NCI-H510A treated with DMSO at 0.1 percent for 48 hours (cell line): ENCODE measurements around the gene ADAMTS2.

ENCODE experiments used
- DNase-seq: peaks from one replicate; lab custom pipeline; 2025; lab: John Stamatoyannopoulos, UW

ADAMTS2 gene

DNA sequence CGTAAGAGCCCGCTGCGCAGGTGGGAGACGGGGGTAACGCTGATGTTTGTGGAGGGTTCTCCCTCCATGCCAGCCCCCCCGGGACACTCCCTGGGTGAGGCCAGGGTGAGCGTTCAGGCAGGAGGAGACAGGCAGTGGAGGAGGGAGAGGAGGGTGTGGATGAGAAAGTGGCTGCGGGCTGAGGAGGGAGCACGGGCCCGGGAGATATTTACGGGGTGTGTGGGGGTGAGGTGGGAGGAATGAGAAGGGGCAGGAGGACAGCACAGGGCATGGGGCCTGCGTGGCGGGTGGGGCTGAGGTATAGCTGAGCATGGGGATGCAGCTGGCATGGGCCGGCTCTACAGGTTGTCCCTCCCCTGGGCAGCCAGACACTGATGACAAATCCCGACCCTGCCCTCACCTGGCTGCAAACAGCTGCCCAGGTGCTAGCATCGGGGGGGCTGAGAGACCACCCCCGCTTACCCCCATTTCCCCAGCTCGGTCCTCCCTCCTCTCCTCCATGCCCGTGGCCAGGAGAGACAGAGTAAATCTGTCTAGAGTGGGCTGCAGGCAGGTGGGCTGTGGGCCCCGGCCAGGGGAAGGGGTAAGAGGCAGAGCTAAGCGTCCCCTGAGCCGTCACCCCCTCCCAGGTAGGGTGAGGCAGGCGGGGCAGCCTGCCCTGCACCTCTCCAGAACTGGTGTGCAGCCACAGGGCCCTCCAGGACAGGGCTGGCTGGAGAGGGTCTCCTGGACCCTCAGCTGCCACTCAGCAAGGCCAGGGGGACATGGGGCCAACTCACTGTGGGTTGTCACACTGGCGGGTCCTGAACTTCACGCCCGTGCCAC, 205.9 kb downstream of the ADAMTS2 start:
- DNase-seq, result no peak

DNA sequence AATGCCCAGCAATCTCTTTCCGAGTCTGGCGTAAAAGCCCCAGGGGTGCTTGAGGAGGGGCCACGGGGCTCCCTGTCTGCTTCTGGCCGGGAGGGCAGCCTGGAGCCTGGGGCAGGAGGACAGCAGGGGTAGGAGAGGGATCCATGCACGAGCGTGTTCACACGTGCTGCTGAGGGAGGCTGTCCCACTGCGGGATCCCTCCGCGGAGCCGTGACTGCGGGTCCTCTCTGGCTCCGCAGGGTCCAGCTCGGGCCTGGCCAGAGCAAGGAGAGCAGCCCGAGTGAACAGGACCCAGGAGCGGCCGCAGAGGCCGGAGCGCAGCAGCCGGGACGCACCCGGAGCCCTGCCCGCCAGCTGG, 206.7 kb downstream of the ADAMTS2 start:
- DNase-seq, result no peak

DNA sequence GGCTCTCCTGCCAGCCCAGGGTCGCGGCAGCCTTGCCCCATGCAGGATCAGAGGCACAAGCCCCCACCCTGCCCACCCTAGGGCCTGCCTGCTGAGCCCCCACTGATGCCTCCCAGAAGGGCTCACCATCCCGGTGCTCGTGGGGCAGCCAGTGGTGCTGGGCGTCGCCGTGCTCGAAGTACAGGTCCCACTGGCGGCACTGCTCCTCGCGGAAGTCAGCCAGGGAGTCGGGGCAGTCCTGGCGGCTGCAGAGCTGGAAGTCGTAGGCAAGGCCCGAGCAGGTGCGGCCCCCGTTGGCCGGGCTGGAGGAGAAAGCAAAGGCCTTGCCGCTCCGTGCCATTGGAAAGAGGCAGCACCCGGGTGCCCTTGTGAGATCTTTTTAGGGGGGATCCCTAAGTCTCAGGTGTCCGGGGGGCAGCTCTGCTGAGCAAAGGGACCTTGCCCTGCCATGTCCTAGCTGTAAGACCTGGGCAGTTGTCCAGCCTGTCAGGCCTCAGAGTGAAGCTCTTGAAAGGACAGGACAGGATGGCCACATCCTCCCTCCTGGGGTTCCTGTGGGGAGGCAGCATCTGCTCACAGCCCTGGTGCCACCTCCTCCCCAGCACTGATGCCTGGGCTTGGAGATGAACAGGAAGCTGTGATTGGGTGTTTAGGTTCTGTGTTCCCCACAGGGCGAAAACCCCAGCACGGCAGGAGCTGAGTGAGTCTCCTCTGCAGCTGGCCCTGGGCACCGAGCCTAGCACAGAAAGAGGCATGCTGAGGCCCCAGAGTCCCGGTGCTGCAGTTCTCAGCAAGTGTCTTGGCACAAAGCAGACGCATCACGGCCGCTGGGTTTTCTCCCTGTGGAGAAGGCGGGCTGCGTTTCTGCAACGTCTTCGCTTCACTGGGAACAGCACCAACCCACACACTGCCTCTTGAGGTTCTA, 207.4 kb downstream of the ADAMTS2 start:
- no peak for DNase-seq

DNA sequence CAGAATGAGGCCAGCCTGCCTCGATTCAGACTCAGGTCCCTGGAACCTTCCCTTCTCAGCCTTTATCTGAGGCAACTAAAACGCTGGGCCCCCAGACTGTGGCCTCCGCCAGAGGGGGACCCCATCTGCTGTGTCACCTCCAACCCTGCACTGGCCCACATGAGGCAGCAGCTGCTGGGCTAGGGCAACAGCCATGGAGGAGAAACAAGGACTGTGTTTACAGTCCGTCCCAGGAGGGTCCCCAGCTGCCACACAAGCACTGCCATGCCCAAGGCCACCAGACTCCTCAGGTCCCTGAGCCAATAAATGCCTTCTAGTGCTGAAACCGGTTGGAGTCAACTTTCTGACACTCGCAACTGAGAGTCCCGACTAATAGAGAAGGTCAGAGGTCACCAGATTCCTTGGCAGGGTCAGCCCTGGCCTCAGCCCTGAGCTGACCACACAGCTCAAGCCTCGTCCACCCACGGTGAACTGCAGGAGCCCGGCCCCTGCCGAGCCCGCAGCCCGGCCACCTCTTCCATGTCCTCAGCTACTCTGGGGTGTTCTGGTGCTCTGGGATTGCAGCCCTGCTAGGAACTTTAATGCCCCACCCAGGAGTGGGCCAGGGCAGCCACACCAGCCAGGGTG, 208.1 kb downstream of the ADAMTS2 start:
- DNase-seq, result no peak

DNA sequence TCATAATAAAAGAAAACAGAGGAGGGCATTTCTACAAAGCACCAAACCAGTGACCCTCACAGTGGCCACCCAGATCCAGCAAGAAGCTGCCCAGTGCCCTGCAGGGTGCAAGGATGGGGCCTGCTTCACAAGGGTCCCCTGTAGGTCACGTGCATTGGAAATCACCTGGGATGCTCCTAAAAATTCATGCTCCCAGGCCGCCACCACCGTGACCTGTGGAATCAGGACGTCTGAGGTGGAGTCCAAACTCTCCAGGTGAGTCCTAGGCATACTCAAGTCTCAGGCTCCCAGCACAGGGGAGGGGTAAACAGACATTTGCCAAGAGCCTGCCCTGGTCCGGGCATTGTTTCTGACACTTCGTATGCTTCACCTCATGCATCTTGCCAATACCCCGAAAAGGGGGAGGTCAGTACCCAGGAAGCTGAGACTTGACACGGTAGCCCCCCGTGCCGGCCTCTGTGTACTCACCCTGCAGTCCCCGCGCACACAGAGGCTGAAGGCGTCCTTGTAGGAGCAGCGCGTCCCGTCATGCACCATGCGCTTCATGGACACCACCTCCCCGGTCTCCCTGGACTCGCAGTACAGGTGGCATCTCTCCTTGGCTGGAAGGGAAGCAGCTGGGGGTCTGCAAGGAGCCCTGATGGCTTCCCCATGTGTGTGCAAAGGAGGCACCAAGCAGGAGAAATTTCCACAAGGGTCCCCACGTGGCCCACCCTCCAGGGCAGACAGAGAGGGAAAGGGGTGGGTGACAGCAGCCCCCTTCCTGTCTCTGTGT, 209.6 kb downstream of the ADAMTS2 start:
- no peak for DNase-seq

DNA sequence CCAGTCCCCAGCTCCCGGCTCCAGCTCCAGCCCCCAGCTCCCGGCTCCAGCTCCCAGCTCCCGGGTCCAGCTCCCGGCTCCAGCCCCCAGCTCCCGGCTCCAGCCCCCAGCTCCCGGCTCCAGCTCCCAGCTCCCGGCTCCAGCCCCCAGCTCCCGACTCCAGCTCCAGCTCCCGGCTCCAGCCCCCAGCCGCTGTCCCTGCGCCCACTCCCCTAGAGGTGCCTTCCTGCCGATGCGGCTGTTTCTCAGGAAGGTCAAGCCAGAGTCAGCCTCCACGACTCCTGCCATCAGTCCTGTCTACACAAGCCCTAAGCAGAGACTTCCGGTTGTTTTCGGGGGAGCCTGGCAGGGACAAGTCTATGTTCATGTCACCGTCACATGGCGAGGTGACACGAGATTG, 210.3 kb downstream of the ADAMTS2 start:
- DNase-seq, result no peak

DNA sequence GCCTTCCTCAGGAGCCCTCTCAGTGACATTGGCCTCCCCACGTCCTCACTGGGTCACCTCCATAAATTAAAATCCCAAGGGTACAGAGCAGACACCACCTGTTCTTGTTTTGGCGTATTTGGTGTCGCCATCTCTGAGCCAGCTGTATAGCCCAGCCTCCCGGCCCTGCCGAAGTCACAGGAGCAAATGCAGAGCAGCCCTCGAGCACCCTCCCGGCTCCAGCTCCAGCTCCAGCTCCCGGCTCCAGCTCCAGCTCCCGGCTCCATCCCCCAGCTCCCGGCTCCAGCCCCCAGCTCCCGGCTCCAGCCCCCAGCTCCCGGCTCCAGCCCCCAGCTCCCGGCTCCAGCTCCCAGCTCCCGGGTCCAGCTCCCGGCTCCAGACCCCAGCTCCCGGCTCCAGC, 210.8 kb downstream of the ADAMTS2 start:
- no peak for DNase-seq

DNA sequence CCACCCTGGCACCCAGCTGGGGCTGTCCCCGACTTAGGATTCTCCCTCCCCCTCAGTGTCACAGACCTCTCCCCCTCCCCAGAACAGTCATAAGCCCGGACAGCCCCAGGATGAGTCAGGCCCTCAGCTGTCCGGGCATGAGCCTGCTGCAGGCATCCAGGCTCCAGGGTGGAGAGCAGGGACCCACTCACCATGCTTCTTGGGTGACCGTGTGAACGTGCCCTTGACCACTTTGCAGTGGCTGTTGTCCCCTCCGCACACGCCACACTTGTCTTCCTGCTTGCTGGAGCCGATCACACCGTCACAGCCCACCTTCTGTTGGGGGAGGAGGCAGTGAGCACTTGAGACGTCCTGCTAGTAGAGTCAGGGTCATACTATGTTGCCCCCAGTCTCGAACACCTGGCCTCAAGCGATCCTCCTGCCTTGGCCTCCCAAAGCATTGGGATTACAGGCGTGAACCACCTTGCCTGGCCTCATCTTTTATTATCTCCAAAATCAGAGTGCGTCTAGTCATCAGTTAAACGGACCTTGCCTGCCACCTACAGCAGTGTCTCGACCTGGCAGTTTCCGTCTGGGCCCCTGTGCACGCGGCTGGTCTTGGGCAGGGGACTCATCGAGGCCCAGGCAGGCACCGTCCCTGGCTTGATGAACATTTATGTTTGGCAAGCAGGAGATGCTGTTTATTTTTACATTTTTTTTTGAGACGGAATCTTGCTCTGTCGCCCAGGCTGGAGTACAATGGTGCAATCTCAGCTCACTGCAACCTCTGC, 212.5 kb downstream of the ADAMTS2 start:
- no peak for DNase-seq

DNA sequence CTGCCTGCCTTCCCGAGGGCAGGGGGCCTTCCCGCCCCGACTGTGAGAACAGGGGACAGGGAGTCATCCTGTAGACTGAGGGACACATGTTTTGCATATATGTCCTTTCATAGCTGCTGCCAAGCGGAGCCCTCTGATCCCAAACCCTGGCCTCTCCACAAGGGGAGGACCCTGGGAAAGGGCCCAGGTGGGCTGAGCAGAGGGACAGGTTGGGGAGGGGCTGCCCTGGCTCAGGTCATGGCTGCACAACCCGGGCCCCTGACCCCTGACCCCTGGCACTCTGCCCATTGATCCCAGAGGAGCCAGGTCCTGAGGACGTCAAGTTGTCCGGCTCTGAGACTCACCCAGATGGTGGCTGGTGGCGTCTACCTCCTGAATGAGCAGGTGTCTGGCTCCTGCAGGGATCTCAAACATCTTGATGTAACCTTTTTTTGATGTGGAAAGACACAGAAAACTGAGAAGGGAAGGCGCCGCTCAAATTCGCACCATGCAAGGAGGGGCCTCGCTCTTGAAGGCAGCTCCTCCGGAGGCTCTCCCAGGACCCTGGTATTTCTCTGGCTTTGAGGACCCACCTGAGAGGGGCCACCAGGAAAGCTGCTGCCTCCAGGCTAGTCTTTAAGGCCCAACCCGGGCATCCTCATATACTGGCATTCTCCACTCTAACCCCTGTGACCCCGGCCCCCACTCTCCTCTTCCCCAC, 213.2 kb downstream of the ADAMTS2 start:
- no peak for DNase-seq

DNA sequence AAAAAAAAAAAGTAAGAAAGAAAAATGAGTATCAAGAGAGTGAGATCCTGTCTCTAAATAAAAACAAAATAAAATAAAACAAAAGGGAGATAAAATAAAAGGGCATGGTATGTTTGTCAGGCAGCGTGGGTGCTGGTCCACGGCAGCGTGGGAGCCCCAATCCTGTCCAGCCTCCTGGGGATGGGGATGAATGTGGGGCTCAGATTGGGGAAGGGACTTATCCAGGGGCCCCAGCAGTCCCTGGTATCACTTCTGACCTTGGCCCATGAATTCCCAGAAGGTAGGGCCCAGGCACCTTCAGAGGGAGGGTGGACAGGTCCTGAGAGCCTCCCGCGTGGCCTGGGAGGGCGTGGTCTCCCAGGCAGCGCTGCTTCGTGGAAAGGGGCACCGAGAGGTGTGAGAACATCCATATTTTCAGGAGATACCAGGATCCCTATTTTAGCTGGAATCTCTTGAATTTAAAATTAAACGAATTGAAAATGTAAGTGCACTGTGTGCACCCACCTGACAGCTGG, 213.9 kb downstream of the ADAMTS2 start:
- DNase-seq, result no peak

DNA sequence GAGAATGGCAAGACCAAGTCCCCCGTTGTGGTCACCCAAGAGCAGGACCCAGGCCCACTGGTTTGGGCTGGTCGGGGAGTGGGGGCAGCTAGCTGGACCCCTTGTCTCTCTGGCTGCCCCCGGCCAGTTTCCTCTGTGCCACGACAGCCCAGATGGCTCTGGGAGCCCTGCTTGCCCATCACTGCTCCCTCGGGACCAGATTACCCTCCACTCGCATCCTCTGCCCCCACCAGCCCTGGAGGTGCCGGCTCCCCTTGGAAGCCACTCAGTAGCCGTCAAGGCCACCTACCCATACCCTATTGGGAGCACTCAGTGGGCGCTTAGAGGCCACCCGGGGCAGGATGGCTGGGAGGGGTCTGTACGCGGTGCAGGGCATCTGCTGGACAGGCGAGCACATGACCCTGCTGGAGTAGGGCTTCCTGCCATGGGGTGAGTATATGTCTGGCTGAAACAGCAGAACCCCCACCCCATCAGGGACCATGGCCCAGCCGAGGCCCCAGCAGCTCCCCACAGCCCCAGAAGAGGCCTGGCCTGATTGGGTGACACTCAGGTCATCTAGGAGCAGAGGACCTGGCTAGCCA, 215.1 kb downstream of the ADAMTS2 start:
- DNase-seq, result no peak

DNA sequence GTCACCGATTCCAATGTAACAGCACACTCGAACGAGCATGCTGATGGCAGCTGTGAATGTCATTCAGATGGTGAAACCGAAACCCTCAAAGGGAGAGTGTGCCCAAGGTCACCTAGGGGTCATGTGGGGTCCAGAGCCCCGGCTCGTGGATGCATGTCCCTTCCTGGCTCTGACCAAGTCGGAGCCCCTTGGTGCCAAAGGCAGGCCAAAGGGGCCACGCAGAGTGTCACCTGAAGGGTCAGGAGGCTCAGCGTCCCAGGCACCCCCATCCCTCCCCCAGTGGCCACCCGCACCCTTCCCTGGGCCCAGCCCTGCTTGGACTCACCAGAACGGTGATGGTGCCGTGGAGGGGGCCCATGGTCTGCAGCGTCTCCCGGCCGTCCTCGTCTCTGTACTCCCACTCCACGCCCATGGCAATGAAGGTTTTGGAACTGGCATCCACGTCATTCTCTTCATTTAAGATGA, 215.6 kb downstream of the ADAMTS2 start:
- no peak for DNase-seq

DNA sequence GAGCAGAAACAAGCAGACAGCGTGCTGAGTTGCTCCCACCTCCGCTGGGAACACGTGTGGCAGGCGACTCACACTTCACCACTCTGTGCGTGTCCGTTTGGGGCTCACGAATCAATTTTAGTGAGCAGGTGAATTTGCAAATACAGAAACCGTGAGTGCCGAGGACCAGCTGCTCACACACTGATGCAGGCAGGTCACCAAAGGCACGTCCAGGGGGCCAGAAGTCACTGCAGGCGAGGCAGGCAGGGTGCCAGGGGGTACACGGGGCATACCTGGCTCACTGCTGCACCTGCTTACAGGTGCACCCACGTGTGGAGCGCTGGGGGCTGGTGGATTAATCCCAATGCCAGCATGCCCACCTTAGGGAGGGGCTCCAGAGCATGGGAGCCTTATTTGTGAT, 216.3 kb downstream of the ADAMTS2 start:
- no peak for DNase-seq

DNA sequence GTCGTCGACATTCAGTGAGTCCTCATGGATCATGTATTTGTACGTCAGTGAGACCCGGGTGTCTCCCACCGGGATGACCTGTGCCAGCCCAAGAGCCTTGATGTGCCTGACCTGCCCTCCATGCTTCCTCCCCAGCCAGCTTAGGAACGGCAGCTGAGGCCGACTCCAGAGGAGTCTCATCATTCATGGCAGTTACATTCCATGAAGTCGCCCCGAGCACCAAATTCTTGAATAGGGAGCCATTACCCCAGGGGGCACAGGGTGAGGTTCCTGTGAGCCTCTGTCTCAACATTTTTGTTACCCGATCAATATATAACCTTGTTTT, 217.3 kb downstream of the ADAMTS2 start:
- DNase-seq, result no peak

DNA sequence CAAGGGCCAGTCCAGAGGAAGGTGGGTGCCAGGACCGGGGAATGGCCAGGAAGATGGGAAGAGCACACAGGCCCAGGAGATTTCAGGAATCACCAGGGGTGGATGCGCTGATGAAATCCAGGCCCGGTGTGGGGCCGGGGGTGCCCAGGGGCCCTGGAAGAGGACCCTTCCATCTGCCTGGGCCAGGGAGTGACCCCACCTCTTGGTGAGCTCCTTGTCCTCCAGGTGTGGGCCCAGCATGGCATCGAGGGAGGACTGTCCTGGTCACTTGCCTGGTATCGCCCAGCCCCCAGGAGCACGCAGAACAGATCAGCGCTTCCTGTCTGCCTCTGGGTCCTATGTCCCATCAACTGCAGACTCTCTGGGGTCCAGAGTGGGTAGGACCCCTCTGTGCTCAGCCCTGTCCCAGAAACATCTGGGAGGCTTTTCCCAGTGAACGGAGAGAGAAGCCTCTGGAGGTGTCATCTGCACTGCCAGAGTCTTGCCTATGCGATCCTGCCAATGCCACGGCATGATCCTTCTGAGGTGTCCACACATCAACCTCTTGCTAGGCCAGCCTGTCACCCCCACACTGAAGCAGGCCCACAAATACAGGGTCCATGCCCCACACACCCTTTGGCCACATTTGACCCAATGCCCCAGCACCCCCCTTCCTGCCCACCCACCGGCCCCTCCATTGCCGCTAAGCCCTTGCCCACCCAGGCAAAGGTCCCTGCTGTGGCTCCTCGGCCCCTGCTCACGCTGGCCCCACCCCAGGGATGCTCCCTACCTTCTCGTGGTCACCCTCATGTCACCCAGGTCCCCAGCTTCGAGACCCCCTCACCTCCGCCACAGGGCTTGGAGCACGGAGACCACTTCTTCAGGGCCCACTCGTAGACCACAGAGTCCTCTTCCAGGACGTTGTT, 217.9 kb downstream of the ADAMTS2 start:
- no peak for DNase-seq

DNA sequence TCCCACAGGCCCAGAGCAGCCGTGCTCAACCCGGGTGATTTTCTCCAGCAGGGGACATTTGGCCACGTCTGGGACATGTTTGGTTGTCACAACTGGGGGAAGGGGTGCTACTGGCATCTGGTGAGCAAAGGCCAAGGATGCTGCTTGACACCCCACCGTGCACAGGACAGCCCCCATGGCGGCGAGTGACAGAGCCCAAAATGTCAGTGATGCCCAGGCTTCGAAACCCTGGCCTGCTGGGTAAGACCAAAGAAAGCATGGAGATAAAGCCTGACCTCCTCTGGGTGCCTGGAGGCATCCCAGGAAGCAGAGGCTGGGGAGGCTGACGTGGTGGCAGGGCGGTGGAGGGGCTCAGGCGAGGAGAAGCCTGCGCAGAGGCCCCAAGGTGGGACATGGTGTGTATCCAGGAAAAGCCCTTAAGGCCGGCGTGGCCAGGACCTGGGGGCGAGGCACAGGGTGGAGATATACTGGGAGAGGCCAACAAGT, 218.7 kb downstream of the ADAMTS2 start:
- no peak for DNase-seq

DNA sequence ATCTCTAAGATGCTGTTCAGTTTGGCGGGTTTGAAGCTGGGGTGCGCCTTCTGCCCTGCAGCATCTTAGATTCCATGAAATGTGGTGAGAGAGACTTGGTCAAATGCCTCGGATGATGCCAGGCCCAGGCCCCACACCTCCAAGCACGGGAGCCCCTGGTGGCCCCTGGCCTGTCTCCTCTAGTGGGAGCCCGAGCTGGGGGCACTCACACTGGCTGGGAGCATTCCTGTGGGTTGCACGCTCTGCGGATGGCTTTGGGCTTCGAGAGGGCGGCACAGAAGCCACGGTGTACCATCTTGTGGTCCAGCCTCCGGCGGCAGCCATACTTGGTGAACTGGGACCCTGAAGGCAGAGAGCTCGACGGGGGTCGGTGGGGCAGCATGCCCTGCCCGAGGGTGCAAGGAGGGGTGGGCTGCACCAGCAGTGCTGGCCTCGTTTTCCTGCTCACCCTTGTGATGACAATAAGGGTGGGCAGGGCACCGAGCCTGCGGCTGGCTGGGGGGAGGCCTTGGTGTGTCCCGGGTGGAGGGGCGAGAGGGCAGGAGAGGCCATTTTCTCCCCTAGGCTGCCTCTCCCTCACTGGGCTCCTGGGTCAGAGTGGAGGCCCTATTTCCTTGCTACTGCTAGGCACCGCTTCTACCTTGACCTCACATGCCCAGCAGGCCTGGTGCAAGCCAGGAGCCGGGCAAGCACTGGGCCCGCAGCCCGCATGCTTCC, 219.3 kb downstream of the ADAMTS2 start:
- no peak for DNase-seq
